ENCODE results near the gene MLEC.
A peak's percentile ranks its signal among the peaks of the same experiment; 100 is the strongest.

MLEC gene

GRCh38 chr12:120696626-120697025 is 9.7 kb downstream of the MLEC start:
- no peaks in the 10 kb centered on the region for H3K27me3 ChIP-seq
- H3K4me3 ChIP-seq (ENCODE audit: low read depth in 1 of 2, low read length in 1 of 2), result no peak overlapping the region
- peaks cover 37 to 44% of the 10 kb centered on the region in 2 experiments for H3K4me1 ChIP-seq (ENCODE audit: control insufficient read depth in 1 of 2, insufficient read depth in 1 of 2, low read depth in 1 of 2, low read length in 1 of 2)
- no peaks in the 10 kb centered on the region for H3K9me3 ChIP-seq
- peak overlapping the region; percentile 12 for H3K27ac ChIP-seq
- H3K36me3 ChIP-seq, result no peaks in the 10 kb centered on the region
- no peak for TF ChIP-seq CTCF (IDR thresholded peaks at IDR 0.05)

GRCh38 chr12:120697344-120697743 is 10.4 kb downstream of the MLEC start:
- Histone ChIP-seq H3K4me1 (ENCODE audit: control insufficient read depth in 1 of 2, insufficient read depth in 1 of 2, low read depth in 1 of 2, low read length in 1 of 2) (peaks cover 37 to 44% of the 10 kb centered on the region in 2 experiments), H3K9me3 (no peaks in the 10 kb centered on the region), H3K36me3 (no peaks in the 10 kb centered on the region), H3K4me3 (ENCODE audit: low read depth in 1 of 2, low read length in 1 of 2) (no peak overlapping the region), H3K27ac (peak overlapping the region; percentile 91), H3K27me3 (no peaks in the 10 kb centered on the region)
- TF ChIP-seq CTCF (IDR thresholded peaks at IDR 0.05), result no peak

- no peaks in the 10 kb centered on the region for H3K27me3 ChIP-seq
- H3K9me3 ChIP-seq, result no peaks in the 10 kb centered on the region
- H3K36me3 ChIP-seq, result no peaks in the 10 kb centered on the region
- H3K27ac ChIP-seq, result peak overlapping the region; percentile 91
- H3K4me1 ChIP-seq (ENCODE audit: control insufficient read depth in 1 of 2, insufficient read depth in 1 of 2, low read depth in 1 of 2, low read length in 1 of 2), result peaks cover 37 to 44% of the 10 kb centered on the region in 2 experiments
- no peak for TF ChIP-seq CTCF (IDR thresholded peaks at IDR 0.05)
- peak overlapping the region; percentile 37 to 39 for H3K4me3 ChIP-seq (ENCODE audit: low read depth in 1 of 2, low read length in 1 of 2)
Measured at GRCh38 chr12:120698665-120699064, 11.7 kb downstream of the MLEC start.

GRCh38 chr12:120699553-120699952 is 12.6 kb downstream of the MLEC start:
- peak overlapping the region in 1 of 2 experiments; percentile 37 for H3K4me3 ChIP-seq (ENCODE audit: low read depth in 1 of 2, low read length in 1 of 2)
- H3K36me3 ChIP-seq, result no peaks in the 10 kb centered on the region
- TF ChIP-seq CTCF (IDR thresholded peaks at IDR 0.05), result no peak
- H3K27ac ChIP-seq, result peak overlapping the region; percentile 91
- H3K27me3 ChIP-seq, result no peaks in the 10 kb centered on the region
- H3K4me1 ChIP-seq (ENCODE audit: control insufficient read depth in 1 of 2, insufficient read depth in 1 of 2, low read depth in 1 of 2, low read length in 1 of 2), result peaks cover 32 to 40% of the 10 kb centered on the region in 2 experiments
- no peaks in the 10 kb centered on the region for H3K9me3 ChIP-seq

- Histone ChIP-seq H3K4me3 (ENCODE audit: low read depth in 1 of 2, low read length in 1 of 2) (no peak overlapping the region), H3K9me3 (no peaks in the 10 kb centered on the region), H3K27ac (peak overlapping the region; percentile 91), H3K36me3 (no peaks in the 10 kb centered on the region), H3K4me1 (ENCODE audit: control insufficient read depth in 1 of 2, insufficient read depth in 1 of 2, low read depth in 1 of 2, low read length in 1 of 2) (peaks cover 27 to 28% of the 10 kb centered on the region in 2 experiments), H3K27me3 (no peaks in the 10 kb centered on the region)
- no peak for TF ChIP-seq CTCF (IDR thresholded peaks at IDR 0.05)
Measured at GRCh38 chr12:120700886-120701285, 13.9 kb downstream of the MLEC start.

DNA sequence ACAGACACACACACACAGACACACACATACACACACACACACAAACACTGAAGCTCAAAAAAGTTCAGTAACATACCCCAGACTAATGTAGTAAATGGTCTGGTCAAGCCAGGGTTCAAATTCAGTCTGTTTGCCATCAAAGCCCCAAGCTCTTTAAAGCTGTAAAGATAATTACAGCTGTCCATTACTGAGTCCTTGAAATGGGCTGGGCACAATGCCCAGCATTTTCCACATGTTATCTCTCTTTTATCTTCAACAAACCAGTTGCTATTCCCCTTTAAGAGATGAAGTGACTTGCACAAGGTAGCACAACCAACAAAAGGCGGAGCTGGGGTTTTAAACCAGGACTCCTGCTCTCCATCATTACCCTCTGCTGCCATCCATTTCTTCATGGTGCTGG is 15.7 kb downstream of the MLEC start:
- H3K27me3 ChIP-seq, result no peaks in the 10 kb centered on the region
- no peak overlapping the region for H3K27ac ChIP-seq
- peaks cover 26 to 28% of the 10 kb centered on the region in 2 experiments for H3K4me1 ChIP-seq (ENCODE audit: control insufficient read depth in 1 of 2, insufficient read depth in 1 of 2, low read depth in 1 of 2, low read length in 1 of 2)
- H3K36me3 ChIP-seq, result no peaks in the 10 kb centered on the region
- no peak for TF ChIP-seq CTCF (IDR thresholded peaks at IDR 0.05)
- no peak overlapping the region for H3K4me3 ChIP-seq (ENCODE audit: low read depth in 1 of 2, low read length in 1 of 2)
- no peaks in the 10 kb centered on the region for H3K9me3 ChIP-seq
